Gastroesophageal sphincter (tissue), 4 donors: ENCODE data around the gene CEP104. TPM values are rescaled to one million over a fixed set of nuclear protein-coding genes. Genes with fewer than 3 reads are reported as not detected.

Source experiments
- ATAC-seq: fragments of 150-250 bp; one replicate; pipeline ENCODE4 v1.9.1; 2016; ENCODE audit warnings: mild to moderate bottlenecking, moderate library complexity
- H3K27ac ChIP-seq, 4 donors: fragments of 200-600 bp; sonication (generic) in 3 of 4; 1 replicate in 3 of 4; 2 replicates in 1 of 4; pipeline ENCODE4 v1.5.1; 2016 to 2019
- H3K27me3 ChIP-seq: fragments of 200-600 bp; sonication (generic); one replicate; pipeline ENCODE4 v1.5.1; 2019
- H3K36me3 ChIP-seq, 2 donors: fragments of 200-600 bp; sonication (generic); one replicate each; pipeline ENCODE4 v1.5.1; 2019; ENCODE audit warnings: control low read depth in 1 of 2
- H3K4me1 ChIP-seq, 3 donors: fragments of 200-600 bp; sonication (generic); 1 replicate in 2 of 3; 2 replicates in 1 of 3; pipeline ENCODE4 v1.5.1; 2016 to 2019; ENCODE audit warnings: control low read depth in 2 of 3
- H3K4me3 ChIP-seq, 2 donors: fragments of 200-600 bp; sonication (generic); one replicate each; pipeline ENCODE4 v1.5.1; 2019; ENCODE audit warnings: mild to moderate bottlenecking in 1 of 2, moderate library complexity in 1 of 2
- H3K9me3 ChIP-seq, 3 donors: fragments of 200-600 bp; sonication (generic); one replicate each; pipeline ENCODE4 v1.5.1; 2017 to 2019; ENCODE audit warnings: control low read depth in 2 of 3
- EP300 ChIP-seq: sonication (generic); formaldehyde crosslinking; IDR thresholded peaks from one replicate; pipeline ENCODE4 v1.6.1; 2017; ENCODE audit warnings: antibody characterized with exemption, mild to moderate bottlenecking
- POLR2A ChIP-seq, 2 donors: fragments of 450-650 bp; IDR thresholded peaks; one replicate each; pipeline ENCODE4 v1.6.1; 2017; ENCODE audit warnings: antibody characterized with exemption in 2 of 2, mild to moderate bottlenecking in 2 of 2, moderate library complexity in 1 of 2
- POLR2AphosphoS5 ChIP-seq: sonication (generic); formaldehyde crosslinking; IDR thresholded peaks from one replicate; pipeline ENCODE4 v1.6.1; 2017; ENCODE audit warnings: antibody characterized with exemption
- whole genome bisulfite sequencing, 2 donors: methylation state at CpG; one replicate each; pipeline ENCODE4 v1.1.5; 2018; ENCODE audit warnings: low coverage in 1 of 2; 5-methylcytosine and 5-hydroxymethylcytosine counted together
- total RNA-seq, 4 donors: library from RNA; depleted of rRNA; stranded (reverse); fragments of >200 nt; gene quantifications; one replicate each; pipeline ENCODE4 v1.1.0, GENCODE V29; 2016
- TF ChIP-seq, protein P1 (sequence below), 4 experiments: fragments of 200-600 bp in 2 of 4; fragments of 450-650 bp in 2 of 4; sonication (generic) in 1 of 4; IDR thresholded peaks; one replicate each; pipeline ENCODE4 v1.5.1; 2017 to 2019; ENCODE audit warnings: antibody characterized with exemption in 4 of 4, mild to moderate bottlenecking in 2 of 4, moderate library complexity in 2 of 4

The CEP104 gene
- total RNA-seq, 4 donors from 2014 or later, result 29.3 to 78.2 (median 41.8) TPM

DNA sequence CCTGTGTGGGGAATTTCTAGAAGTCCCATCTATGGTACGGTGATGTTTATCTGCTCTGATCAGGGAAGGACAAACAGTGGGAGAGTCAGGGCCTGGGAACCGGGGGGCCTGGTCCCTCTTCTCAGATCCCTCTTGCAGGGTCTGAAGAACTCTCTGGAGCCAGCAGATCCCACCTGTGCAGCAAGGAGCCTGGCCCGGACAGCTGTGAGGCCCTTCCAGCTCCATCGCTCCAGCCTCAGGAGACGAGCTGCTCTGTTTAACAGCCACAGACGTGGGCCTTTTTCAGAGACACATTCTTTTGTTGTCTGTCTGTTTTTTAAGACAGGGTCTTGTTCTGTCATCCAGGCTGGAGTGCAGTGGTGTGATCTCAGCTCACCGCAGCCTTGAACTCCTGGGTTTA lies 28.6 kb upstream of the CEP104 start:
- WGBS, 2 donors, result 76 to 100% methylated on average over 1 to 7 of the region's 7 CpGs
- Histone ChIP-seq H3K27me3 (no peaks in the 10 kb centered on the region), H3K27ac (no peak overlapping the region), H3K4me3 (no peak overlapping the region), H3K9me3 (no peaks in the 10 kb centered on the region), H3K4me1 (no peaks in the 10 kb centered on the region), H3K36me3 (peaks cover 0 to 90% of the 10 kb centered on the region in 2 donors)
- TF ChIP-seq EP300 (no peak), POLR2AphosphoS5 (no peak), POLR2A (IDR thresholded peaks at IDR 0.05) (no peak)
- TF ChIP-seq, protein P1, sequence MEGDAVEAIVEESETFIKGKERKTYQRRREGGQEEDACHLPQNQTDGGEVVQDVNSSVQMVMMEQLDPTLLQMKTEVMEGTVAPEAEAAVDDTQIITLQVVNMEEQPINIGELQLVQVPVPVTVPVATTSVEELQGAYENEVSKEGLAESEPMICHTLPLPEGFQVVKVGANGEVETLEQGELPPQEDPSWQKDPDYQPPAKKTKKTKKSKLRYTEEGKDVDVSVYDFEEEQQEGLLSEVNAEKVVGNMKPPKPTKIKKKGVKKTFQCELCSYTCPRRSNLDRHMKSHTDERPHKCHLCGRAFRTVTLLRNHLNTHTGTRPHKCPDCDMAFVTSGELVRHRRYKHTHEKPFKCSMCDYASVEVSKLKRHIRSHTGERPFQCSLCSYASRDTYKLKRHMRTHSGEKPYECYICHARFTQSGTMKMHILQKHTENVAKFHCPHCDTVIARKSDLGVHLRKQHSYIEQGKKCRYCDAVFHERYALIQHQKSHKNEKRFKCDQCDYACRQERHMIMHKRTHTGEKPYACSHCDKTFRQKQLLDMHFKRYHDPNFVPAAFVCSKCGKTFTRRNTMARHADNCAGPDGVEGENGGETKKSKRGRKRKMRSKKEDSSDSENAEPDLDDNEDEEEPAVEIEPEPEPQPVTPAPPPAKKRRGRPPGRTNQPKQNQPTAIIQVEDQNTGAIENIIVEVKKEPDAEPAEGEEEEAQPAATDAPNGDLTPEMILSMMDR (IDR thresholded peaks at IDR 0.05), result no peak
- ATAC-seq, result no peak

DNA sequence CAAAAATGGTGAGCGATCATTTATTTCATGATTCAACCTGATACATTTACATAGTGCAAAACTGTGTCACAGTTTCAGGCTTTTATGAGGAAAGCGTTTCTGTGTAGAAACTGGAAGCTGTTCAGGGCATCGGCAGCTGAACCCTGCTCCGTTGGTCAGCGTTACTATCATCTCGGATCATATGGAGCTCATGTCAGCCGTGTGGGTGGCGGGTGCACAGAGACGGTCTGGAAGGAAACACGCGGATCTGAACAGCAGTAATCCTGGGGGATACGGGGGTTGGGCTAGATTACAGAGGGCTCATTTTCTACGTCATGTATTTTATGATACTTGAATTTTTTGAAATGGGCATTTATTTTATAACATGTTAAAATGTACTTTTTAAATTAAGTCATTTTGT lies 28.0 kb upstream of the CEP104 start:
- 90 to 93% methylated on average over 12 to 13 of the region's 13 CpGs for WGBS, 2 donors
- no peak for ATAC-seq
- TF ChIP-seq EP300 (no peak), POLR2A (IDR thresholded peaks at IDR 0.05) (no peak), POLR2AphosphoS5 (no peak)
- TF ChIP-seq, protein P1 (IDR thresholded peaks at IDR 0.05), result no peak
- no peak overlapping the region for H3K27ac ChIP-seq
- no peaks in the 10 kb centered on the region for H3K27me3 ChIP-seq
- peaks cover 0 to 90% of the 10 kb centered on the region in 2 donors for H3K36me3 ChIP-seq
- H3K9me3 ChIP-seq, result no peaks in the 10 kb centered on the region
- no peaks in the 10 kb centered on the region for H3K4me1 ChIP-seq
- no peak overlapping the region for H3K4me3 ChIP-seq

DNA sequence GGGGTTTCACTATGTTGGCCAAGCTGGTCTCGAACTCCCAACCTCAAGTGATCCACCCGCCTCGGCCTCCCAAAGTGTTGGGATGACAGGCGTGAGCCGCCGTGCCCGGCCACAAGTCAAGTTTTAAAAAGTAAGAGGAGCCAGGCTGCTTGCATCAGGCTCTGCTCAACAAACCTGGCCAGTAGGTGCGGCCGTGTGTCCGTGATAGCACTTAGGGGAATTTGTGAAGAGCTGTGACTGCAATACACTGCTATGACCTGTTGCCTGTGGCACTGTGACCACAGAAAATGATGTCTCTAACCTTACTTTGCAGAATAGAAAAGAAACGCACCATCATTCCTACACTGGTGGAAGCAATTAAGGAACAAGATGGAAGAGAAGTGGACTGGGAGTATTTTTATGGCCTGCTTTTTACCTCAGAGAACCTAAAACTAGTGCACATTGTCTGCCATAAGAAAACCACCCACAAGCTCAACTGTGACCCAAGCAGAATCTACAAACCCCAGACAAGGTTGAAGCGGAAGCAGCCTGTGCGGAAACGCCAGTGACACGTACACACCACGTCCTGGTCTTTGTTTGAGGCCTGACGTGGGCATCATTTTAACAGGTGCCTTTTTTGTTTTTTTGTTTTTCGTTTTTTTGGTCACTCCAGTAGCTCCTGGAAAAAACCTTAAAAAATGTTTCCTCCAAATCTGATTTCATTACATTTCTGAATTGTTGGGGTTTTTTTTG lies 26.3 kb upstream of the CEP104 start:
- H3K36me3 ChIP-seq, result peaks cover 0 to 90% of the 10 kb centered on the region in 2 donors
- WGBS, 2 donors, result 93 to 97% methylated on average over 8 of the region's 18 CpGs
- peaks cover 0 to 14% (median 0%) of the 10 kb centered on the region in 3 donors for H3K9me3 ChIP-seq
- H3K27me3 ChIP-seq, result no peaks in the 10 kb centered on the region
- no peak overlapping the region for H3K27ac ChIP-seq
- ATAC-seq, result no peak
- no peak for TF ChIP-seq POLR2A (IDR thresholded peaks at IDR 0.05)
- TF ChIP-seq, protein P1 (IDR thresholded peaks at IDR 0.05), result no peak
- TF ChIP-seq EP300, result no peak
- TF ChIP-seq POLR2AphosphoS5, result no peak
- H3K4me3 ChIP-seq, result no peak overlapping the region
- H3K4me1 ChIP-seq, result no peaks in the 10 kb centered on the region

DNA sequence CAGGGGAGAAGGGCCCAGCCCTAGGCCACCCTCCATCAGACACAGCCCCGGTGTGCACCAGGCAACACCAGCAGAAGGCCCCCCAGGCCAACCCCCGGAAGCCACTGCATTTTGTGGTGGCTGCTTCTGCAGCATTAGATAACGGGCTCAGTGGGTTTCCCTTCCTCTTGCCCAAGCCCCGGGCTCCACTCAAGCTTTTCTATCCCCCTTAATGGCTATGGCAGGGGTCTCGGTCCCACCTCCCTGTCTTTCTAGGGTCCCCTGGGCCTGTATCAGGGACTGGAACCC lies 24.1 kb upstream of the CEP104 start:
- Histone ChIP-seq H3K27me3 (no peaks in the 10 kb centered on the region), H3K36me3 (peaks cover 0 to 90% of the 10 kb centered on the region in 2 donors), H3K9me3 (peaks cover 0 to 15% (median 0%) of the 10 kb centered on the region in 3 donors), H3K4me1 (no peaks in the 10 kb centered on the region), H3K4me3 (no peak overlapping the region), H3K27ac (no peak overlapping the region)
- WGBS, 2 donors, result 100% methylated on average over 3 of the region's 5 CpGs; no CpG with 5 or more reads in 1 of the 2 donors
- ATAC-seq, result no peak
- no peak for TF ChIP-seq POLR2AphosphoS5
- TF ChIP-seq POLR2A (IDR thresholded peaks at IDR 0.05), result no peak
- TF ChIP-seq, protein P1 (IDR thresholded peaks at IDR 0.05), result no peak
- TF ChIP-seq EP300, result no peak
